ENCODE measurements around the gene NEK5.
"Not testable (repeated sequence)": the region's sequence is repeated elsewhere in the genome, so short reads cannot be mapped to it uniquely, and the experiment has no call there.

Gene NEK5

DNA sequence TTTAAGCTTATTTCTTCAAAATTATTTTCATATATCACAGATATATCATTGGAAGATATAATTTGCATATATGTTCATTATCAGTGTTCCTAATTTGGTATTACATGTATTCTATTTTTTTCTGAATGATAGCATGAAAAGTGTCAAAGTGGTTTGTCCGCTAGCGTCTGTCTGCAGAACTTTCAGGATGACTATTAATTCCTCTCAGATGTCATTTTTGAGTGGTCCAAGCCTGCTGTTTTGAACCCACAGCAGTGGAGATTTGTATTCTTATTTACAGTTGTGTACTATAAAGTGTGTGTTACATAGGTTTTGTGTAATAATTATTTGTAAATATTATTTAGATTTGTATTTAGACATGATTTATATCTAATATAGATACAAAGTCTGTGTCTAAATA is 95.8 kb downstream of the NEK5 start:
- H3K27ac ChIP-seq = no peak overlapping the region
- TF ChIP-seq, protein P1, sequence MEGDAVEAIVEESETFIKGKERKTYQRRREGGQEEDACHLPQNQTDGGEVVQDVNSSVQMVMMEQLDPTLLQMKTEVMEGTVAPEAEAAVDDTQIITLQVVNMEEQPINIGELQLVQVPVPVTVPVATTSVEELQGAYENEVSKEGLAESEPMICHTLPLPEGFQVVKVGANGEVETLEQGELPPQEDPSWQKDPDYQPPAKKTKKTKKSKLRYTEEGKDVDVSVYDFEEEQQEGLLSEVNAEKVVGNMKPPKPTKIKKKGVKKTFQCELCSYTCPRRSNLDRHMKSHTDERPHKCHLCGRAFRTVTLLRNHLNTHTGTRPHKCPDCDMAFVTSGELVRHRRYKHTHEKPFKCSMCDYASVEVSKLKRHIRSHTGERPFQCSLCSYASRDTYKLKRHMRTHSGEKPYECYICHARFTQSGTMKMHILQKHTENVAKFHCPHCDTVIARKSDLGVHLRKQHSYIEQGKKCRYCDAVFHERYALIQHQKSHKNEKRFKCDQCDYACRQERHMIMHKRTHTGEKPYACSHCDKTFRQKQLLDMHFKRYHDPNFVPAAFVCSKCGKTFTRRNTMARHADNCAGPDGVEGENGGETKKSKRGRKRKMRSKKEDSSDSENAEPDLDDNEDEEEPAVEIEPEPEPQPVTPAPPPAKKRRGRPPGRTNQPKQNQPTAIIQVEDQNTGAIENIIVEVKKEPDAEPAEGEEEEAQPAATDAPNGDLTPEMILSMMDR (conservative IDR thresholded peaks at IDR 0.05) = no peak
- TF ChIP-seq ZFX (IDR thresholded peaks at IDR 0.05) = no peak

DNA sequence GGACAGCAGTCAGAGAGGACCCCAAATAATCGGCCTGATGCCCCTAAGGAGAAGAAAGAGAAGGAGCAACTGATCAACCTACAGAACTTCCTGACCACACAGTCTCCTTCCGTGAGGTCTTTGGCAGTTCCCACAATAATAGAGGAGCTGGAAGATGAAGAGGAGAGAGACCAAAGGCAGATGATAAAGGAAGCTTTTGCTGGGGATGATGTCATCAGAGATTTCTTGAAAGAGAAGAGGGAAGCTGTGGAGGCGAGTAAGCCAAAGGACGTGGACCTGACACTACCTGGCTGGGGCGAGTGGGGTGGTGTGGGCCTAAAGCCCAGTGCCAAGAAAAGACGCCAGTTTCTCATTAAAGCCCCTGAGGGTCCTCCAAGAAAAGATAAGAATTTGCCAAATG is 98.5 kb downstream of the NEK5 start:
- not testable (repeated sequence) for H3K27ac ChIP-seq

DNA sequence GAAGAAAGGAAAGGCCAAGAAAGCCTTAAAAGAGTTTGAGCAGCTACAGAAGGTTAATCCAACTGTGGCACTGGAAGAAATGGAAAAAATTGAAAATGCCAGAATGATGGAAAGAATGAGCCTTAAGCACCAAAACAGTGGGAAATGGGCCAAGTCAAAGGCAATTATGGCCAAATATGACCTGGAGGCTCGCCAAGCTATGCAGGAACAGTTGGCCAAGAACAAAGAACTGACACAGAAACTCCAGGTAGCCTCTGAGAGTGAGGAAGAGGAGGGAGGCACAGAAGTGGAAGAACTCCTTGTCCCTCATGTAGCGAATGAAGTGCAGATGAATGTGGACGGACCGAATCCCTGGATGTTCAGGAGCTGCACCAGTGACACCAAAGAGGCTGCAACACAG is 99.3 kb downstream of the NEK5 start:
- H3K27ac ChIP-seq = no peak overlapping the region
- TF ChIP-seq, protein P1 (conservative IDR thresholded peaks at IDR 0.05) = no peak
- TF ChIP-seq ZFX (IDR thresholded peaks at IDR 0.05) = no peak

DNA sequence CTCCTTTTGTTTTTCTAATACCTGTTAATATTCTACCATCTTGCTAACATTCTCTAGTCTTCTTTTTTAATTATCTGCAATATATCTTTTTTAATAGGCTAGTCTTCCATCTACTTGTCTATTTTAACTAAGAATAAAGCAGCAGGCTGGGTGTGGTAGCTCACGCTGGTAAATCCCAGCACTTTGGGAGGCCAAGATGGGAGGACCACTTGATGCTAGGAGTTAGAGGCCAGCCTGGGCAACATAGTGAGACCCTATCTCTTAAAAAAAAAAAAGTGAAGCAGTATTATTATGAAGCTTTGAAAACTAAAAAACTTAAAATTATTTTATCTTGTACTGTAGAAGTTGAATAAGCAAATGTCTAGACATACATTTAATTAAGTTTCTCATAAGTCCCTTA is 101.0 kb downstream of the NEK5 start:
- TF ChIP-seq, protein P1 (conservative IDR thresholded peaks at IDR 0.05) = no peak
- no peak for TF ChIP-seq ZFX (IDR thresholded peaks at IDR 0.05)
- H3K27ac ChIP-seq = no peak overlapping the region

DNA sequence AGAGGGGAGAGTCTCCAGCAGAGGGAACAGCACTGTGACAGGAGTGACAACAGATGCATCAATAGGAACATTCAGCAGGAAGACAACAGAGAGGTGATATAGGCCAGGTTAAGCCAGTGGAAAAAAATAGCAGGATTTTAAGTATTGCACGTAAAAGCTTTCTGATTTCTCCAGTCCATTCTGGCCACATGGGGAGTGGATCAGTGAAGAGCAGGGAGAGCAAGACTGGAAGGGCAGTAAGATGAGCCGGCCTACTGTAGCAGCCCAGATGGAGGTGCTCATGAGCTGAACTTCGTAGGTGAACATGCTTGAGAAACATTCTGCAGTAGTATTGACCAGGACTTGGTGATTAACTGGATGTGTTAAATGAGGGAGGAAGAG is 102.6 kb downstream of the NEK5 start:
- no peak overlapping the region for H3K27ac ChIP-seq
- TF ChIP-seq ZFX (IDR thresholded peaks at IDR 0.05) = no peak
- TF ChIP-seq, protein P1 (conservative IDR thresholded peaks at IDR 0.05) = no peak

DNA sequence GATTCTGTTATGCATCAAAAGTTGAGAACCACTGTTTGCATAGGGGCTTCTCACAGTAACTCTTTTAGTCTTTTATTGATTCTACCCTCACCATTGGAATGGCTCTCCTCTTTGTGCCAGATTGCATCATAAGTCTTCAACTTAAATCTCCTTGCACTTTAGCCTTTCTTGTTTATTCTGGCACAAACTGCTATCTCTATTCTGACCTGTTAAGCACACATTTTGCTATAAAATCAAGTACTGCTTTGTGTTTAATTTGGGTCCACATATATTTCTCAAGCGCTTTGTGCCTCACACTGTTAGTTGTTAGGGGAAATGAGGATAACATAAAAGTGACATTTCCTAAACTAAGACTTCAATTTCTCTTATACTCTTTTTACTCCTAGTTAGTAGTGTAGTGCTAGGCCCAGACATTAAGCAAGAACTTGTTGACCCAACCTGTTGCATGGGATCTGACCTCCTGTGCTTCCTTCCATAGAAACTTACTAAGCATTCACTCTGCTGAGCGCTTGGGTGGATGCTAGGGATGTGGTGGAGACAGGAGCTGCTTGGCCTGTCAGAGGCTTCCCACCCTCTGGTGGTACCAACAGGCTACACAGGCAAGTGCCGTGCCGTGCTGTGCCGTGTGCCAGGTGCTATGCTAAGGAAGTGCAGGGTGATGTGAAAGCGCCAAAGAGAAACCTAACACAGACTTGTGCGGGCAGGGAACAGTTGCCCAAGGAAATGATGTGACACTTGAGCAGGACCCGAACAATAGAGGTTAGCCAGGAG is 103.2 kb downstream of the NEK5 start:
- H3K27ac ChIP-seq = no peak overlapping the region
- no peak for TF ChIP-seq ZFX (IDR thresholded peaks at IDR 0.05)
- TF ChIP-seq, protein P1 (conservative IDR thresholded peaks at IDR 0.05) = no peak

DNA sequence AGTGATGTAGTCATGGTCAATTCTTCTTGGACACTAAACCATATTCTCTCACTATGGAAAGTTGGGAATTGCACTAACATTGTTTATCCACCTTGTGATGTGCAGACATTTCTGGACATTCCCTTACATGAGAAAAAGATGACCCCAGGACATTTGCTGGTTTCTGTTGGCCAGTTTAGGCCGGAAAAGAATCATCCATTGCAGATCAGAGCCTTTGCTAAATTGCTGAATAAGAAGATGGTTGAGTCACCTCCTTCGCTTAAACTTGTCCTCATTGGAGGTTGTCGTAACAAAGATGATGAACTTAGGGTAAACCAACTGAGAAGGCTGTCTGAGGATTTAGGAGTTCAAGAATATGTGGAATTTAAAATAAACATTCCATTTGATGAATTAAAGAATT is 104.4 kb downstream of the NEK5 start, which contains the start of gene UTP14C:
UTP14C (plus strand) TSS at position 211 of the 400 bp plus-strand sequence. CDS start 4,114 bp downstream, outside the sequence.
- TF ChIP-seq, protein P1 (conservative IDR thresholded peaks at IDR 0.05) = no peak
- TF ChIP-seq ZFX (IDR thresholded peaks at IDR 0.05) = no peak
- no peak within 1 kb of the TSS for H3K27ac ChIP-seq

DNA sequence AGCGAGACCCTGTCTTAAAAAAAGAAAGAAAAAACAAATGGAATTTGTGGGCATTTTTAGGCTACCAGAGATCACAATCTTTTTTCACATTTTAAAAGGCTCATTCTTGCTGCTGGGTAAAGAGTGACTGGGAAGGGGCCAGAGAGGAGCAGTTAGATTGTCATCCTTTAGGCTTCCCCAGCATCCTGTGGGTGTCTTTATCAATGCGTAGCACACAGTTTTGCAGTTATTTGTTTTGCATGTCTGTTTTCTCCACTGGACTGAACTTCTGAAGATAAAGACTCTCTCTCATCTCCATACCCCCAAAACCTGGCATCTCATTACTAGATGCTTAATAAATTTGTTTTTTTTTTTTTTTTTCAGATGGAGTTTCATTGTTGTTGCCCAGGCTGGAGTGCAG is 106.5 kb downstream of the NEK5 start:
- TF ChIP-seq ZFX (IDR thresholded peaks at IDR 0.05) = no peak
- TF ChIP-seq, protein P1 (conservative IDR thresholded peaks at IDR 0.05) = no peak
- no peak overlapping the region for H3K27ac ChIP-seq

Data from C4-2B (cell line).